HG03025 (cell line): ENCODE measurements around the gene CAMTA1.

Experiments
- ATAC-seq: cut with Tn5 transposase; IDR thresholded peaks from one replicate; pipeline ENCODE4 v1.9.1; 2021; ENCODE audit warnings: mild to moderate bottlenecking, moderate library complexity; ENCODE audit not compliant: unreplicated experiment, low FRiP score

The CAMTA1 gene

GRCh38 chr1:7565099-7565750 is 780.0 kb downstream of the CAMTA1 start:
- ATAC-seq = no peak

- no peak for ATAC-seq
Measured at GRCh38 chr1:7566417-7567375, 781.4 kb downstream of the CAMTA1 start.

- no peak for ATAC-seq
Measured at GRCh38 chr1:7567376-7567775, 782.1 kb downstream of the CAMTA1 start.

GRCh38 chr1:7568053-7568452 is 782.8 kb downstream of the CAMTA1 start:
- no peak for ATAC-seq

GRCh38 chr1:7568901-7569524 is 783.8 kb downstream of the CAMTA1 start:
- no peak for ATAC-seq

- no peak for ATAC-seq
Measured at GRCh38 chr1:7570311-7570710, 785.1 kb downstream of the CAMTA1 start.

- ATAC-seq = no peak
Measured at GRCh38 chr1:7572654-7573152, 787.4 kb downstream of the CAMTA1 start.

GRCh38 chr1:7573481-7573880 is 788.2 kb downstream of the CAMTA1 start:
- no peak for ATAC-seq

- ATAC-seq = no peak
Measured at GRCh38 chr1:7574121-7575040, 789.1 kb downstream of the CAMTA1 start.

- ATAC-seq = no peak
Measured at GRCh38 chr1:7575041-7575400, 789.8 kb downstream of the CAMTA1 start.

GRCh38 chr1:7576946-7577657 is 791.8 kb downstream of the CAMTA1 start:
- no peak for ATAC-seq

- no peak for ATAC-seq
Measured at GRCh38 chr1:7578206-7578605, 793.0 kb downstream of the CAMTA1 start.

GRCh38 chr1:7579016-7579415 is 793.8 kb downstream of the CAMTA1 start:
- no peak for ATAC-seq

- ATAC-seq = no peak
Measured at GRCh38 chr1:7579831-7580804, 794.9 kb downstream of the CAMTA1 start.

GRCh38 chr1:7580923-7581753 is 795.9 kb downstream of the CAMTA1 start:
- no peak for ATAC-seq

- no peak for ATAC-seq
Measured at GRCh38 chr1:7581754-7582459, 796.7 kb downstream of the CAMTA1 start.

- ATAC-seq = no peak
Measured at GRCh38 chr1:7582460-7582972, 797.3 kb downstream of the CAMTA1 start.
